HepG2 (cell line): ENCODE data around the gene VAV2. TPM values are rescaled to one million over a fixed set of nuclear protein-coding genes. Genes with fewer than 3 reads are reported as not detected.

ENCODE experiments used
- ATF1 ChIP-seq: IDR thresholded peaks from 2 replicates; pipeline ENCODE4 v1.6.1; 2016; ENCODE audit warnings: mild to moderate bottlenecking, control low read depth
- ATF7 ChIP-seq, 2 experiments: fragments of 450-650 bp in 1 of 2; sonication (generic) in 1 of 2; formaldehyde crosslinking in 1 of 2; IDR thresholded peaks; 2 replicates each; pipeline versions ENCODE4 v1.4.0 to v1.6.1; 2016 to 2020; ENCODE audit warnings: antibody characterized with exemption in 1 of 2, mild to moderate bottlenecking in 1 of 2, missing genetic modification reagents in 1 of 2
- ELF1 ChIP-seq: sonication (generic); formaldehyde crosslinking; IDR thresholded peaks from 2 replicates; pipeline ENCODE4 v1.4.0; 2020; ENCODE audit warnings: missing genetic modification reagents
- HNRNPL ChIP-seq: fragments of 200-400 bp; formaldehyde crosslinking; IDR thresholded peaks from 2 replicates; pipeline ENCODE4 v1.6.1; 2017; ENCODE audit warnings: mild to moderate bottlenecking, low read depth, low read length
- NCOA2 ChIP-seq: sonication (generic); formaldehyde crosslinking; IDR thresholded peaks from 2 replicates; pipeline ENCODE4 v1.8.0; 2022; ENCODE audit warnings: inconsistent platforms
- PRPF4 ChIP-seq: fragments of 200-400 bp; formaldehyde crosslinking; IDR thresholded peaks from 2 replicates; pipeline ENCODE4 v1.6.1; 2016; ENCODE audit warnings: low read length, low read depth; ENCODE audit not compliant: poor library complexity, severe bottlenecking
- RXRB ChIP-seq: IDR thresholded peaks from 2 replicates; pipeline ENCODE4 v1.6.1; 2016; ENCODE audit warnings: borderline replicate concordance, missing genetic modification reagents, missing compliant biosample characterization
- SAP130 ChIP-seq: IDR thresholded peaks from 2 replicates; pipeline ENCODE4 v1.6.1; 2016; ENCODE audit warnings: low read depth
- SIN3A ChIP-seq: IDR thresholded peaks from 2 replicates; pipeline ENCODE4 v1.6.1; 2011; ENCODE audit warnings: low read depth, mild to moderate bottlenecking, control low read depth, low read length, borderline replicate concordance
- THAP11 ChIP-seq: IDR thresholded peaks from 2 replicates; pipeline ENCODE4 v1.6.1; 2016; ENCODE audit warnings: missing biosample characterization, missing genetic modification reagents
- ZBTB38 ChIP-seq: sonication (generic); formaldehyde crosslinking; IDR thresholded peaks from 2 replicates; pipeline ENCODE4 v1.5.1; 2020; ENCODE audit warnings: mild to moderate bottlenecking, missing genetic modification reagents
- ZIK1 ChIP-seq: sonication (generic); formaldehyde crosslinking; IDR thresholded peaks from 2 replicates; pipeline ENCODE4 v1.5.0; 2020; ENCODE audit warnings: mild to moderate bottlenecking, low read depth, missing genetic modification reagents, borderline replicate concordance
- ZNF263 ChIP-seq: sonication (generic); formaldehyde crosslinking; IDR thresholded peaks from 2 replicates; pipeline ENCODE4 v1.4.0; 2020; ENCODE audit warnings: missing genetic modification reagents
- ZNF337 ChIP-seq: sonication (generic); formaldehyde crosslinking; IDR thresholded peaks from 2 replicates; pipeline ENCODE4 v1.5.1; 2020; ENCODE audit warnings: missing genetic modification reagents, low read depth, mild to moderate bottlenecking, borderline replicate concordance
- ZNF343 ChIP-seq: sonication (generic); formaldehyde crosslinking; IDR thresholded peaks from 2 replicates; pipeline ENCODE4 v1.4.0; 2020; ENCODE audit warnings: mild to moderate bottlenecking, missing genetic modification reagents
- ZNF446 ChIP-seq: sonication (generic); formaldehyde crosslinking; IDR thresholded peaks from 2 replicates; pipeline ENCODE4 v1.5.0; 2020; ENCODE audit warnings: mild to moderate bottlenecking, missing genetic modification reagents
- ZNF501 ChIP-seq: sonication (generic); formaldehyde crosslinking; IDR thresholded peaks from 2 replicates; pipeline ENCODE4 v1.5.1; 2020; ENCODE audit warnings: mild to moderate bottlenecking, moderate library complexity, missing genetic modification reagents
- ZNF570 ChIP-seq: sonication (generic); formaldehyde crosslinking; IDR thresholded peaks from 2 replicates; pipeline ENCODE4 v1.4.0; 2020; ENCODE audit warnings: mild to moderate bottlenecking, missing genetic modification reagents, borderline replicate concordance
- ZNF782 ChIP-seq: sonication (generic); formaldehyde crosslinking; IDR thresholded peaks from 2 replicates; pipeline ENCODE4 v1.4.0; 2020; ENCODE audit warnings: missing genetic modification reagents, mild to moderate bottlenecking, borderline replicate concordance
- ZSCAN20 ChIP-seq: sonication (generic); formaldehyde crosslinking; IDR thresholded peaks from 2 replicates; pipeline ENCODE4 v1.4.0; 2020; ENCODE audit warnings: missing genetic modification reagents, mild to moderate bottlenecking, borderline replicate concordance
- polyA plus RNA-seq, 8 experiments: library from polyadenylated mRNA; depleted of rRNA in 3 of 8; stranded (reverse) in 7 of 8; unstranded in 1 of 8; fragments of >200 nt; fragmentation: Illumina TruSeq in 4 of 8; extraction: Trizol in 4 of 8; gene quantifications; 2 replicates each; pipeline versions ENCODE4 v1.2.1 to v1.2.3, GENCODE V29; 2011 to 2016; ENCODE audit warnings: low read depth in 4 of 8, missing spikeins in 1 of 8, mixed read lengths in 1 of 8; ENCODE audit not compliant: insufficient read depth in 1 of 8
- total RNA-seq, 5 experiments: library from RNA; depleted of rRNA; stranded (reverse); fragments of >200 nt; fragmentation: Illumina TruSeq; extraction: Trizol; gene quantifications; 2 replicates each; pipeline ENCODE4 v1.2.3, GENCODE V29; 2016; ENCODE audit warnings: low read depth in 1 of 5
- TF ChIP-seq, protein P1 (sequence below): sonication (generic); formaldehyde crosslinking; IDR thresholded peaks from 2 replicates; pipeline ENCODE4 v1.8.0; 2022; ENCODE audit warnings: mild to moderate bottlenecking, missing genetic modification reagents; ENCODE audit not compliant: insufficient replicate concordance
- TF ChIP-seq, protein P2 (sequence below): sonication (generic); formaldehyde crosslinking; conservative IDR thresholded peaks from 2 replicates; pipeline ENCODE4 v1.4.0; 2020; ENCODE audit warnings: mild to moderate bottlenecking, missing genetic modification reagents, moderate library complexity
- TF ChIP-seq, protein P3 (sequence below): sonication (generic); formaldehyde crosslinking; IDR thresholded peaks from 2 replicates; pipeline ENCODE4 v1.8.0; 2022; ENCODE audit warnings: missing genetic modification reagents, mild to moderate bottlenecking, borderline replicate concordance

VAV2 gene
- total and polyA plus RNA-seq, 2 of the 13 experiments (the other 11 are each of a cell fraction or from before 2014, with no cell fraction given): 22.5 to 22.9 TPM

DNA sequence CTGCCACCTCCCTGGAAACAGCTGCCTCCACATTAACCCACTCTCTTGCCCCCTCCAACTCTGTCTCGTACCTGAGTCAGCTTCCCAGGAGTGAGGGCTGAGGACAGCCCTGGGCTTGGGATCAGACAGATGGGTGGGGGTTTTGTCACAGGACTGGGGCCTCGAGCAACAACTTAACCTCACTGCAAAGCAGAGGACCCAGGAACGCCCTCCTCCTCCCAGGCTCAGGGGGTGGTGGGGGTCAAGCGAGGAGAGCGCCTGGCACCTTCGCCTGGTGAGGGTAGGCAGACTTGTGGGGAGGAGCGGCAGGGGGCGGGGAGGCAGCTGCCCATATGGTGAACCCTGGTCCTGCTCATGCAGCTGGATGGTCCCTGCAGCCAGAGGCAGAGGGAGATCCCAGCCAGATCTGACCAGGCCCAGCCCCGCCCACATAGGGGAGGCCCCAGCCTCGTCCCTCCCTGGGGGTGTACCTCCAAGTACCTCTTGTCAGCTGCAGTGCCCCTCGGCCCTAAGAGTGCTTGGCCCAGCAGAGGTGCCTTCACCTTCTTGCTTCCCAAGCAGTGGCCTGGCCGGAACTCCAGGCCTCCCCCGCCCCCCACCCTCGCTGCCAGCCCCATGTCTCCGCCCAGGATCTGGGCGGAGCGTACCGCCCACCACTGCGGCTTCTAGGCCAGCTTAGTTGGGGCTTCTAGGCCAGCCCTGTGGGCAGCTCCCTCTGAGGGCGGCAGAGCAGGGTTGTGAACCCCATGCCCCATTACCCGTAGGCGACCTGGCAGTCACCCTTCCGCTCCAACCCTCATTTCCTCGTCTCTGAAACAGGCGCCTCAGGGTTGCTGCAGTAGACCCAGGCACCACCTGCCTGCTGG is 254.1 kb downstream of the VAV2 start, which contains the start of gene SARDH (continued):
- TF ChIP-seq THAP11 (CRISPR knock-in tag) (peak; percentile 51; the same call in 1 of the 2 replicates), PRPF4 (no peak), SAP130 (CRISPR knock-in tag) (peak; percentile 84), ZBTB38 (CRISPR knock-in tag) (peak; percentile 85), ATF7 (IDR thresholded peaks at IDR 0.05) (no peak), ATF7 (CRISPR knock-in tag; IDR thresholded peaks at IDR 0.05) (peak; percentile 31; the same call in 1 of the 2 replicates), SIN3A (peak; percentile 48; the same call in 1 of the 2 replicates), ZNF337 (CRISPR knock-in tag) (no peak), NCOA2 (CRISPR knock-in tag) (0 out of 2 replicates have a peak, but pooled peaks have one; percentile 21), ZSCAN20 (CRISPR knock-in tag) (no peak), ELF1 (peak; percentile 22; the same call in 1 of the 2 replicates), HNRNPL (peak; percentile 92), ZNF263 (peak; percentile 83), ZNF501 (CRISPR knock-in tag) (peak; percentile 64; the same call in 1 of the 2 replicates), ZNF343 (CRISPR knock-in tag) (peak; percentile 75; the same call in 1 of the 2 replicates), RXRB (CRISPR knock-in tag) (peak; percentile 53; the same call in 1 of the 2 replicates), ZNF782 (CRISPR knock-in tag) (peak; percentile 62; the same call in 1 of the 2 replicates), ZNF570 (CRISPR knock-in tag) (no peak), ATF1 (CRISPR knock-in tag) (no peak), ZNF446 (peak; percentile 77; the same call in 1 of the 2 replicates), ZIK1 (CRISPR knock-in tag) (no peak; the same call in 1 of the 2 replicates)
- TF ChIP-seq, protein P1, sequence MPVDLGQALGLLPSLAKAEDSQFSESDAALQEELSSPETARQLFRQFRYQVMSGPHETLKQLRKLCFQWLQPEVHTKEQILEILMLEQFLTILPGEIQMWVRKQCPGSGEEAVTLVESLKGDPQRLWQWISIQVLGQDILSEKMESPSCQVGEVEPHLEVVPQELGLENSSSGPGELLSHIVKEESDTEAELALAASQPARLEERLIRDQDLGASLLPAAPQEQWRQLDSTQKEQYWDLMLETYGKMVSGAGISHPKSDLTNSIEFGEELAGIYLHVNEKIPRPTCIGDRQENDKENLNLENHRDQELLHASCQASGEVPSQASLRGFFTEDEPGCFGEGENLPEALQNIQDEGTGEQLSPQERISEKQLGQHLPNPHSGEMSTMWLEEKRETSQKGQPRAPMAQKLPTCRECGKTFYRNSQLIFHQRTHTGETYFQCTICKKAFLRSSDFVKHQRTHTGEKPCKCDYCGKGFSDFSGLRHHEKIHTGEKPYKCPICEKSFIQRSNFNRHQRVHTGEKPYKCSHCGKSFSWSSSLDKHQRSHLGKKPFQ: peak; percentile 14
- TF ChIP-seq, protein P2, sequence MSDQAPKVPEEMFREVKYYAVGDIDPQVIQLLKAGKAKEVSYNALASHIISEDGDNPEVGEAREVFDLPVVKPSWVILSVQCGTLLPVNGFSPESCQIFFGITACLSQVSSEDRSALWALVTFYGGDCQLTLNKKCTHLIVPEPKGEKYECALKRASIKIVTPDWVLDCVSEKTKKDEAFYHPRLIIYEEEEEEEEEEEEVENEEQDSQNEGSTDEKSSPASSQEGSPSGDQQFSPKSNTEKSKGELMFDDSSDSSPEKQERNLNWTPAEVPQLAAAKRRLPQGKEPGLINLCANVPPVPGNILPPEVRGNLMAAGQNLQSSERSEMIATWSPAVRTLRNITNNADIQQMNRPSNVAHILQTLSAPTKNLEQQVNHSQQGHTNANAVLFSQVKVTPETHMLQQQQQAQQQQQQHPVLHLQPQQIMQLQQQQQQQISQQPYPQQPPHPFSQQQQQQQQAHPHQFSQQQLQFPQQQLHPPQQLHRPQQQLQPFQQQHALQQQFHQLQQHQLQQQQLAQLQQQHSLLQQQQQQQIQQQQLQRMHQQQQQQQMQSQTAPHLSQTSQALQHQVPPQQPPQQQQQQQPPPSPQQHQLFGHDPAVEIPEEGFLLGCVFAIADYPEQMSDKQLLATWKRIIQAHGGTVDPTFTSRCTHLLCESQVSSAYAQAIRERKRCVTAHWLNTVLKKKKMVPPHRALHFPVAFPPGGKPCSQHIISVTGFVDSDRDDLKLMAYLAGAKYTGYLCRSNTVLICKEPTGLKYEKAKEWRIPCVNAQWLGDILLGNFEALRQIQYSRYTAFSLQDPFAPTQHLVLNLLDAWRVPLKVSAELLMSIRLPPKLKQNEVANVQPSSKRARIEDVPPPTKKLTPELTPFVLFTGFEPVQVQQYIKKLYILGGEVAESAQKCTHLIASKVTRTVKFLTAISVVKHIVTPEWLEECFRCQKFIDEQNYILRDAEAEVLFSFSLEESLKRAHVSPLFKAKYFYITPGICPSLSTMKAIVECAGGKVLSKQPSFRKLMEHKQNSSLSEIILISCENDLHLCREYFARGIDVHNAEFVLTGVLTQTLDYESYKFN (CRISPR knock-in tag): peak; percentile 58; the same call in 1 of the 2 replicates
- TF ChIP-seq, protein P3, sequence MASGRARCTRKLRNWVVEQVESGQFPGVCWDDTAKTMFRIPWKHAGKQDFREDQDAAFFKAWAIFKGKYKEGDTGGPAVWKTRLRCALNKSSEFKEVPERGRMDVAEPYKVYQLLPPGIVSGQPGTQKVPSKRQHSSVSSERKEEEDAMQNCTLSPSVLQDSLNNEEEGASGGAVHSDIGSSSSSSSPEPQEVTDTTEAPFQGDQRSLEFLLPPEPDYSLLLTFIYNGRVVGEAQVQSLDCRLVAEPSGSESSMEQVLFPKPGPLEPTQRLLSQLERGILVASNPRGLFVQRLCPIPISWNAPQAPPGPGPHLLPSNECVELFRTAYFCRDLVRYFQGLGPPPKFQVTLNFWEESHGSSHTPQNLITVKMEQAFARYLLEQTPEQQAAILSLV (CRISPR knock-in tag): peak; percentile 17; the same call in 1 of the 2 replicates
